Mesothelial cell of epicardium (in vitro differentiated cells): Measurements from ENCODE around the gene KCNG1. TPM values are rescaled to one million over a fixed set of nuclear protein-coding genes. Genes with fewer than 3 reads are reported as not detected.
A peak's percentile ranks its signal among the peaks of the same experiment; 100 is the strongest.
"Not testable (repeated sequence)": the region's sequence is repeated elsewhere in the genome, so short reads cannot be mapped to it uniquely, and the experiment has no call there.

ENCODE experiments used
- DNase-seq, 2 experiments: peaks; one replicate each; pipeline ENCODE4 v3.0.0; 2021; ENCODE audit warnings: low spot score in 2 of 2; ENCODE audit not compliant: unreplicated experiment in 2 of 2
- H3K27ac Mint-ChIP-seq: 2 replicates; pipeline ENCODE4 v1.8.0; 2021; ENCODE audit warnings: mixed read lengths
- H3K27me3 Mint-ChIP-seq: 2 replicates; pipeline ENCODE4 v1.8.0; 2021; ENCODE audit warnings: low read depth, mixed read lengths
- H3K36me3 Mint-ChIP-seq: 2 replicates; pipeline ENCODE4 v1.8.0; 2021; ENCODE audit warnings: mixed read lengths
- H3K4me1 Mint-ChIP-seq: 2 replicates; pipeline ENCODE4 v1.8.0; 2021; ENCODE audit warnings: mixed read lengths
- H3K4me3 Mint-ChIP-seq: 2 replicates; pipeline ENCODE4 v1.8.0; 2021; ENCODE audit warnings: mild to moderate bottlenecking, moderate library complexity, mixed read lengths
- H3K9me3 Mint-ChIP-seq: 2 replicates; pipeline ENCODE4 v1.8.0; 2021; ENCODE audit warnings: mixed read lengths
- total RNA-seq: library from RNA; stranded (reverse); gene quantifications from 3 replicates; pipeline ENCODE4 v1.2.1, GENCODE V29; 2021
- TF ChIP-seq, protein P1 (sequence below): fragments of 200-600 bp; sonication (generic); IDR thresholded peaks from one replicate; pipeline ENCODE4 v1.5.0; 2021; ENCODE audit warnings: antibody characterized with exemption; ENCODE audit not compliant: unreplicated experiment

The KCNG1 gene
- total RNA-seq, 1 donor from 2014 or later, result 44.2 TPM

DNA sequence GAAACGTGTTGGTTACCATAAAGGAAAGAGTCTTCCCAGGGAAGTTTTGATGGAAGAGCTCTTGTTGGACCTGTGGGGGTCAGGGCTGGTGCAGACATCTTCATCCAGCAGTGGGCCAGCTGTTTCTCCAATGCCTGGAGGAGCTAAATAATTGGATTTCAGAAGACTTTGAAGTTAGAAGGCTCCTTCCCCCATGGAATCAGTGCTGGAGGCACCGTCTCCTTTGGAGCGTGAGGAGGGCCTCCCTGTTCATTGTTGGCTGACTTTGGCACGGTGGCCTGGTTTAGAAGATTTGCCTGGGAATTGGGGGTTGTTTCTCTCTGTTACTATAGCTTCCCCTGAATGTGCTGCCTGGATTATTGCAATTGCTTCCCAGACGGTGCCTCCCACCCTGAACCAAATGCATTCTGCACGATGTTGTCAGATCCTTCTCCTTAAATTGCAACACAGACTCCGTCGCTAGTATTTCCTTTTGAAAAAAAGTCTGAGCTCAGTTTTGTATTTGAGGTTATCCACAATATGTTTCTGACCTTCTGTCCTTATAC lies 27.7 kb upstream of the KCNG1 start:
- Mint-ChIP-seq H3K36me3 (no peaks in the 10 kb centered on the region), H3K4me1 (peaks cover 17% of the 10 kb centered on the region), H3K4me3 (no peak overlapping the region), H3K27me3 (peaks cover 4% of the 10 kb centered on the region), H3K27ac (no peak overlapping the region), H3K9me3 (peaks cover 12% of the 10 kb centered on the region)
- no peak for DNase-seq
- TF ChIP-seq, protein P1, sequence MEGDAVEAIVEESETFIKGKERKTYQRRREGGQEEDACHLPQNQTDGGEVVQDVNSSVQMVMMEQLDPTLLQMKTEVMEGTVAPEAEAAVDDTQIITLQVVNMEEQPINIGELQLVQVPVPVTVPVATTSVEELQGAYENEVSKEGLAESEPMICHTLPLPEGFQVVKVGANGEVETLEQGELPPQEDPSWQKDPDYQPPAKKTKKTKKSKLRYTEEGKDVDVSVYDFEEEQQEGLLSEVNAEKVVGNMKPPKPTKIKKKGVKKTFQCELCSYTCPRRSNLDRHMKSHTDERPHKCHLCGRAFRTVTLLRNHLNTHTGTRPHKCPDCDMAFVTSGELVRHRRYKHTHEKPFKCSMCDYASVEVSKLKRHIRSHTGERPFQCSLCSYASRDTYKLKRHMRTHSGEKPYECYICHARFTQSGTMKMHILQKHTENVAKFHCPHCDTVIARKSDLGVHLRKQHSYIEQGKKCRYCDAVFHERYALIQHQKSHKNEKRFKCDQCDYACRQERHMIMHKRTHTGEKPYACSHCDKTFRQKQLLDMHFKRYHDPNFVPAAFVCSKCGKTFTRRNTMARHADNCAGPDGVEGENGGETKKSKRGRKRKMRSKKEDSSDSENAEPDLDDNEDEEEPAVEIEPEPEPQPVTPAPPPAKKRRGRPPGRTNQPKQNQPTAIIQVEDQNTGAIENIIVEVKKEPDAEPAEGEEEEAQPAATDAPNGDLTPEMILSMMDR, result no peak

DNA sequence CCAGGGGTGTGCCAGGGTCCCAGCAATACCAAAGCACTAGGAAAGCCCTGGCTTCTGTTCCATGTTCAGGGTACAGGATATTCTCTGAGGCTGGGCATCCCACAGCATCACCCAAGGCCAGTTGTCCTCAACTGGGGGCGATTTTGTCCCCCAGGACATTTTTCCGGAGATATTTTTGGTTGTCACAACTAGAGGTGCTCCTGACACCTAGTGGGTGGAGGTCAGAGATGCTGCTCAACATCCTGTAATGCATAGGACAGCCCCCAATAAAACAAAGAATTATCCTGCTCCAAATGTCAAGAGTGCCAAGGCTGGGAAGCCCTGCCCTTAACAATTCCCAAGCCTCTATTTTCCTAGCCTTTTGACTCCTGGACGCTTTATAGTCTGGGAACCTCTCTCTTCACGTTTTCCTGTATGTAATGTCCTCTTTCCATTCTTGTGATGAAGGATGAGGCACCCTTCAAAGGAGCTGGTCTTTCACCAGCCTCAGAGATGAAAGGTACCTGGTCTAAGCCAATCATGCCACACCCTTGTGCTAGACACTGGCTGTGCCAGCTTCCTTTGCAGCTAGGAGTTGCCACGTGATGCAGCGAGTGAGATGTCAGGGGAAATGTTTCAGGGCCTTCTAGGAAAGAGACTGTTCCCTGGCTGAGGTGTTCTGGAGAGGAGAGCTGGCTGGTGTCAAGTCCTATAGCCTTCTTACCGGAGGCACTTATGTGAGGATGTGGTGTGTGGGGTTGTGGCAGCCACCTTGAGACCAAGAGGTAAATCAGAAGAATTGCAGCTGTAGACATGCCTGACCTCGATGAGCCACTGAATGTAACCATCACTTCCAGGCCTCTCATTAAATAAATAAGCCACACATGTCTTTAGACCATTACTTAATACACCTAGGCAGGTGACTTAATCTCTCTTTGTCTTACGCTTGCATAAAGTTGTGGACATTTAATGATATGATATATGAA lies 23.4 kb upstream of the KCNG1 start:
- DNase-seq, result no peak
- Mint-ChIP-seq H3K27me3 (peaks cover 3% of the 10 kb centered on the region), H3K9me3 (peaks cover 12% of the 10 kb centered on the region), H3K27ac (no peak overlapping the region), H3K36me3 (no peaks in the 10 kb centered on the region), H3K4me1 (peaks cover 9% of the 10 kb centered on the region), H3K4me3 (no peak overlapping the region)
- TF ChIP-seq, protein P1, result no peak

DNA sequence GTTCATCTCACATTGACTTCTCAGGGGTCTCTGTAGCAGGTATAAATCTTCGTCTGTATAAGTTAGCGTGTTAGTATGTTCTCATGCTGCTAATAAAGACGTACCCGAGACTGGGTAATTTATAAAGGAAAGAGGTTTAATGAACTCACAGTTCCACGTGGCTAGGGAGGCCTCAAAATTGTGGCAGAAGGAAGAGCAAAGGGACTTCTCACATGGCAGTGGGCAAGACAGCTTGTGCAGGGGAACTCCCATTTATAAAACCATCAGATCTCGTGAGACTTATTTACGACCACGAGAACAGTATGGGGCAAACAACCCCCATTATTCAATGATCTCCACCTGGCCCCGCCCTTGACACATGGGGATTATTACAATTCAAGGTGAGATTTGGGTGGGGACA lies 22.6 kb upstream of the KCNG1 start:
- not testable (repeated sequence) for H3K36me3 Mint-ChIP-seq, H3K4me1 Mint-ChIP-seq, H3K27ac Mint-ChIP-seq

DNA sequence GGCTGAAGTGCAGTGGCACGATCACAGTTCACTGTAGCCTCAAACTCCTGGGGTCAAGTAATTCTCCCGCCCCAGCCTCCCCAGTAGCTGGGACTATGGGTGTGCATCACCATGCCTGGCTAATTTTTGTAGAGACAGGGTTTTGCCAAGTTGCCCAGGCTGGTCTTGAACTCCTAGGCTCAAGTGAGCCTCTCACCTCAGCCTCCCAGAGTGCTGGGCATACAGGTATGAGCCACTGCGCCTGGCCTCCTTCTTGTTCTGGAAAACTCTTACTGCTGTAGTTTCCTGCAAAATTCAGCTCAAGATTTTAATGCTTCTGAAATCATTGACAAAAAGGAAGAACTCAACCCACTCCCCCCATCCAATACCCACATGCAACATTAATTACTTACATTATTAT lies 21.9 kb upstream of the KCNG1 start:
- no peaks in the 10 kb centered on the region for H3K4me1 Mint-ChIP-seq

More for the DNA sequence above, 22.6 kb upstream of the KCNG1 start:
- not testable (repeated sequence) for H3K4me3 Mint-ChIP-seq, DNase-seq, H3K27me3 Mint-ChIP-seq
- H3K9me3 Mint-ChIP-seq, result peaks cover 12% of the 10 kb centered on the region

DNA sequence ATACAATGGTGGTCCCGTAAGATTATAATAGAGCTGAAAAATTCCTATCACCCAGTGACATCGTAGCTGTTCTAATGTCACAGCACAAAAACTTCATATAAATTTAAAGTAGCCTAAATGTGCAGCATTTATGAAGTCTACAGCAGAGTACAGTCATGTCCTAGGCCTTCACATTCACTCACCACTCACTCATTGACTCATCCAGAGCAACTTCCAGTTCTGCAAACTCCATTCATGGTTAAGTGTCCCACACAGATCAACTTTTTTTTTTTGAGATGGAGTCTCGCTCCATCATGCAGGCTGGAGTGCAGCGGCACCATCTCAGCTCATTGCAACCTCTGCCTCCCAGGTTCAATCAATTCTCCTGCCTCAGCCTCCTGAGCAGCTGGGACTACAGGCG lies 20.9 kb upstream of the KCNG1 start:
- peaks cover 8% of the 10 kb centered on the region for H3K9me3 Mint-ChIP-seq
- DNase-seq, result no peak
- no peak overlapping the region for H3K4me3 Mint-ChIP-seq
- H3K27me3 Mint-ChIP-seq, result no peaks in the 10 kb centered on the region
- H3K36me3 Mint-ChIP-seq, result no peaks in the 10 kb centered on the region
- no peaks in the 10 kb centered on the region for H3K4me1 Mint-ChIP-seq
- TF ChIP-seq, protein P1, result no peak
- H3K27ac Mint-ChIP-seq, result no peak overlapping the region

More for the DNA sequence above, 21.9 kb upstream of the KCNG1 start:
- TF ChIP-seq, protein P1, result no peak
- Mint-ChIP-seq H3K27me3 (peaks cover 3% of the 10 kb centered on the region), H3K36me3 (no peaks in the 10 kb centered on the region), H3K27ac (no peak overlapping the region), H3K9me3 (peaks cover 12% of the 10 kb centered on the region), H3K4me3 (no peak overlapping the region)
- DNase-seq, result no peak

DNA sequence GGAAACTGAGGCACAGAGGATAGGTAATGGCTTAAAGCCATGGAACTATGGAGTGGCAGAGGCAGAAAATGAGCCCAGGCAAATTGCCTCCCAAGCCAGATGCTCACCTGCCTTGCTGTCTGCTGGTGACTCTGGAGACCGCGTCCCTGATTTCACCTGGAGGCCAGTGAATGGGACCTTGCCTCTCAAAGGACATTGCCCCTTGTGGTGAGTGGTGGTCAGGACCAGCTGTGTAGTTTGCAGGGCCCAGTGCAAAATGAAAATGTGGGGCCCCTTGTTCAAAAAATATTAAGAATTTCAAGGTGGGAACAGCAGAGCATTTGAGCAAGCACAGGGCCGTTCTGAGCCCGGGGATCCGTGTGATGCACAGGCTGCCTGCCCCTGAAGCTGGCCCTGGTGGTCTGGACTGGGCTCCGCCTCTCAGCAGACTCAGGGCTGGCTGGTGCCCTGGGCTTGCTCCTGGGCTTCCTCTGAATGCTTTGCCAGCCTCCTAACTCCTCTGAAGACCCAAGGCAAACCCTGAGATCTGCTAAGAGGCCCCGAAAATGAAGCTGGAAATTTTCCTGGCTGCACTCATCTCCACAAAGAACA lies 19.8 kb upstream of the KCNG1 start:
- no peaks in the 10 kb centered on the region for H3K4me1 Mint-ChIP-seq
- no peak overlapping the region for H3K4me3 Mint-ChIP-seq
- H3K36me3 Mint-ChIP-seq, result no peaks in the 10 kb centered on the region
- no peak overlapping the region for H3K27ac Mint-ChIP-seq
- TF ChIP-seq, protein P1, result peak; percentile 30
- H3K27me3 Mint-ChIP-seq, result no peaks in the 10 kb centered on the region
- DNase-seq, result no peak
- peaks cover 8% of the 10 kb centered on the region for H3K9me3 Mint-ChIP-seq
